HepG2 (cell line): Measurements from ENCODE around the gene SLC11A1. TPM values are rescaled to one million over a fixed set of nuclear protein-coding genes. Genes with fewer than 3 reads are reported as not detected.

Experiments
- FOXP1 ChIP-seq, 2 experiments: fragments of 450-650 bp in 1 of 2; IDR thresholded peaks; 2 replicates each; pipeline ENCODE4 v1.6.1; 2017 to 2018; ENCODE audit warnings: antibody characterized with exemption in 1 of 2
- HINFP ChIP-seq: sonication (generic); formaldehyde crosslinking; IDR thresholded peaks from 2 replicates; pipeline ENCODE4 v1.4.0; 2020; ENCODE audit warnings: low read depth, mild to moderate bottlenecking, missing genetic modification reagents
- HMG20A ChIP-seq: IDR thresholded peaks from 2 replicates; pipeline ENCODE4 v1.6.1; 2016; ENCODE audit warnings: borderline replicate concordance
- JARID2 ChIP-seq: sonication (generic); formaldehyde crosslinking; IDR thresholded peaks from 2 replicates; pipeline ENCODE4 v1.8.1; 2023; ENCODE audit warnings: missing genetic modification reagents, inconsistent platforms; ENCODE audit not compliant: insufficient replicate concordance
- MXD1 ChIP-seq: sonication (generic); formaldehyde crosslinking; IDR thresholded peaks from 2 replicates; pipeline ENCODE4 v1.4.0; 2020; ENCODE audit warnings: mild to moderate bottlenecking, missing genetic modification reagents
- NCOR1 ChIP-seq: fragments of 200-600 bp; sonication (generic); IDR thresholded peaks from 2 replicates; pipeline ENCODE4 v1.7.0; 2017; ENCODE audit warnings: antibody characterized with exemption, low read length, borderline replicate concordance
- NFE2L2 ChIP-seq: fragments of 150-350 bp; IDR thresholded peaks from 2 replicates; pipeline ENCODE4 v1.6.1; 2014; ENCODE audit warnings: low read length
- NFIB ChIP-seq: sonication (generic); formaldehyde crosslinking; IDR thresholded peaks from 2 replicates; pipeline ENCODE4 v1.9.0; 2021; ENCODE audit warnings: missing genetic modification reagents, mild to moderate bottlenecking, borderline replicate concordance
- PRDM15 ChIP-seq: sonication (generic); formaldehyde crosslinking; IDR thresholded peaks from 2 replicates; pipeline ENCODE4 v1.4.0; 2020; ENCODE audit warnings: missing genetic modification reagents
- SP5 ChIP-seq: IDR thresholded peaks from 2 replicates; pipeline ENCODE4 v1.6.1; 2016; ENCODE audit warnings: low read depth, borderline replicate concordance
- STAG1 ChIP-seq: sonication (generic); formaldehyde crosslinking; IDR thresholded peaks from 2 replicates; pipeline ENCODE4 v1.4.0; 2020; ENCODE audit warnings: missing genetic modification reagents
- YEATS2 ChIP-seq: sonication (generic); formaldehyde crosslinking; IDR thresholded peaks from 2 replicates; pipeline ENCODE4 v1.4.0; 2020; ENCODE audit warnings: missing genetic modification reagents, borderline replicate concordance
- ZBTB14 ChIP-seq: sonication (generic); formaldehyde crosslinking; IDR thresholded peaks from 2 replicates; pipeline ENCODE4 v1.4.0; 2020; ENCODE audit warnings: missing genetic modification reagents
- ZNF160 ChIP-seq: sonication (generic); formaldehyde crosslinking; IDR thresholded peaks from 2 replicates; pipeline ENCODE4 v1.8.0; 2022; ENCODE audit warnings: mild to moderate bottlenecking, inconsistent platforms, missing genetic modification reagents
- ZNF260 ChIP-seq: sonication (generic); formaldehyde crosslinking; IDR thresholded peaks from 2 replicates; pipeline ENCODE4 v1.4.0; 2020; ENCODE audit warnings: missing genetic modification reagents, low read depth, mild to moderate bottlenecking, borderline replicate concordance
- ZNF609 ChIP-seq: sonication (generic); formaldehyde crosslinking; IDR thresholded peaks from 2 replicates; pipeline ENCODE4 v1.4.0; 2020; ENCODE audit warnings: mild to moderate bottlenecking, missing genetic modification reagents, borderline replicate concordance
- ZSCAN30 ChIP-seq: sonication (generic); formaldehyde crosslinking; IDR thresholded peaks from 2 replicates; pipeline ENCODE4 v1.5.0; 2020; ENCODE audit warnings: mild to moderate bottlenecking, missing genetic modification reagents
- polyA plus RNA-seq, 8 experiments: library from polyadenylated mRNA; depleted of rRNA in 3 of 8; stranded (reverse) in 7 of 8; unstranded in 1 of 8; fragments of >200 nt; fragmentation: Illumina TruSeq in 4 of 8; extraction: Trizol in 4 of 8; gene quantifications; 2 replicates each; pipeline versions ENCODE4 v1.2.1 to v1.2.3, GENCODE V29; 2011 to 2016; ENCODE audit warnings: low read depth in 4 of 8, missing spikeins in 1 of 8, mixed read lengths in 1 of 8; ENCODE audit not compliant: insufficient read depth in 1 of 8
- total RNA-seq, 5 experiments: library from RNA; depleted of rRNA; stranded (reverse); fragments of >200 nt; fragmentation: Illumina TruSeq; extraction: Trizol; gene quantifications; 2 replicates each; pipeline ENCODE4 v1.2.3, GENCODE V29; 2016; ENCODE audit warnings: low read depth in 1 of 5

Gene SLC11A1
- total and polyA plus RNA-seq, 2 of the 13 experiments (the other 11 are each of a cell fraction or from before 2014, with no cell fraction given): 0.33 to 2.3 TPM

GRCh38 chr2:218406949-218407618 lies 25.0 kb downstream of the SLC11A1 start (continued):
- TF ChIP-seq ZNF160 (CRISPR knock-in tag): no peak
- TF ChIP-seq FOXP1 (IDR thresholded peaks at IDR 0.05): no peak
- no peak for TF ChIP-seq FOXP1 (CRISPR knock-in tag; IDR thresholded peaks at IDR 0.05)
- peak; percentile 84 for TF ChIP-seq HINFP (CRISPR knock-in tag)
- 0 out of 2 replicates have a peak, but pooled peaks have one; percentile 52 for TF ChIP-seq ZSCAN30 (CRISPR knock-in tag)
- TF ChIP-seq HMG20A (CRISPR knock-in tag): no peak
- TF ChIP-seq ZNF260 (CRISPR knock-in tag): 0 out of 2 replicates have a peak, but pooled peaks have one; percentile 1
- TF ChIP-seq NFE2L2: no peak
- no peak for TF ChIP-seq SP5
- TF ChIP-seq ZBTB14 (CRISPR knock-in tag): no peak
- peak; percentile 19; the same call in 1 of the 2 replicates for TF ChIP-seq NFIB (CRISPR knock-in tag)
- no peak for TF ChIP-seq ZNF609 (CRISPR knock-in tag)
- peak; percentile 48; the same call in 1 of the 2 replicates for TF ChIP-seq PRDM15 (CRISPR knock-in tag)
- no peak for TF ChIP-seq NCOR1
- no peak for TF ChIP-seq JARID2
- TF ChIP-seq STAG1 (CRISPR knock-in tag): peak; percentile 4; the same call in 1 of the 2 replicates
- TF ChIP-seq YEATS2 (CRISPR knock-in tag): peak; percentile 0; the same call in 1 of the 2 replicates
- TF ChIP-seq MXD1: no peak
